ENCODE results near the gene SRSF6. TPM values are rescaled to one million over a fixed set of nuclear protein-coding genes. Genes with fewer than 3 reads are reported as not detected.

SRSF6 gene
- total RNA-seq, 1 experiment from 2014 or later = 159 TPM

DNA sequence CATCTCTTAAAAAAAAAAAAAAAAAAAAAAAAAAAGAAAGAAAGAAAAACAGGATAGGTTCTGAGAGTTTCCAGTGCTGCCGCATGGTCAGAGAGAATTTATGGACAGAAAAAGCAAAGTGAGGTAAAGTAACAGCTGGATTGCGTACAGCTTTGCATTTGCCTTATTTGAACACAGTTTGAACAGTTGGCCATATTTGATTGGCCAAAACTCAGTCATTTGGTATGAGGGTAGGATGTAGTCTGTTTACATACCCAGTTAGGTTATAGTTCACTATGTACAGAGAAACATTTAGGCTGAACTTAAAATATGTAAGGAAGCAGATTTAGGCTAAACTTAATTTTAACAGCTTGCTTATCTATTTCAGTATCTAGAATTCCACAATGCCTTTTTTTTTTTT is 32.3 kb downstream of the SRSF6 start:
- Histone ChIP-seq H3K9me3 (ENCODE audit: control insufficient read depth, insufficient read depth, low read depth, low read length) (no peaks in the 10 kb centered on the region), H3K27me3 (ENCODE audit: control insufficient read depth, insufficient read depth, low read length) (no peaks in the 10 kb centered on the region), H3K4me1 (ENCODE audit: control insufficient read depth, insufficient read depth, low read length) (no peaks in the 10 kb centered on the region), H3K36me3 (ENCODE audit: control insufficient read depth, insufficient read depth, low read length) (no peaks in the 10 kb centered on the region), H3K27ac (ENCODE audit: low read length) (no peak overlapping the region), H3K4me3 (ENCODE audit: low read depth in 2 of 2, low read length in 2 of 2) (no peak overlapping the region)
- intact Hi-C loops (cut with micrococcal nuclease; ENCODE audit: unreplicated experiment) (no loop called here), in situ Hi-C loops (cut with HindIII; ENCODE audit: low pct_unique_long_range_greater_than_20kb, low sequenced_read_pairs) (no loop called here)
- CTCF ChIA-PET = no interaction called here
- BruUV-seq (replicated peaks) = no TSS peak
- DNase-seq (ENCODE audit: low read depth, low spot score) (no peak), ATAC-seq (no peak)
- POLR2A ChIA-PET = interaction anchor here (0.6 kb wide), 2 partner anchors 85 to 183 kb away, joined by 4 to 12 read pairs; no protein-coding TSS in a partner anchor
- TF ChIP-seq POLR2AphosphoS5 (IDR thresholded peaks at IDR 0.05; ENCODE audit: low read depth, low read length) = no peak
- TF ChIP-seq, protein P1, sequence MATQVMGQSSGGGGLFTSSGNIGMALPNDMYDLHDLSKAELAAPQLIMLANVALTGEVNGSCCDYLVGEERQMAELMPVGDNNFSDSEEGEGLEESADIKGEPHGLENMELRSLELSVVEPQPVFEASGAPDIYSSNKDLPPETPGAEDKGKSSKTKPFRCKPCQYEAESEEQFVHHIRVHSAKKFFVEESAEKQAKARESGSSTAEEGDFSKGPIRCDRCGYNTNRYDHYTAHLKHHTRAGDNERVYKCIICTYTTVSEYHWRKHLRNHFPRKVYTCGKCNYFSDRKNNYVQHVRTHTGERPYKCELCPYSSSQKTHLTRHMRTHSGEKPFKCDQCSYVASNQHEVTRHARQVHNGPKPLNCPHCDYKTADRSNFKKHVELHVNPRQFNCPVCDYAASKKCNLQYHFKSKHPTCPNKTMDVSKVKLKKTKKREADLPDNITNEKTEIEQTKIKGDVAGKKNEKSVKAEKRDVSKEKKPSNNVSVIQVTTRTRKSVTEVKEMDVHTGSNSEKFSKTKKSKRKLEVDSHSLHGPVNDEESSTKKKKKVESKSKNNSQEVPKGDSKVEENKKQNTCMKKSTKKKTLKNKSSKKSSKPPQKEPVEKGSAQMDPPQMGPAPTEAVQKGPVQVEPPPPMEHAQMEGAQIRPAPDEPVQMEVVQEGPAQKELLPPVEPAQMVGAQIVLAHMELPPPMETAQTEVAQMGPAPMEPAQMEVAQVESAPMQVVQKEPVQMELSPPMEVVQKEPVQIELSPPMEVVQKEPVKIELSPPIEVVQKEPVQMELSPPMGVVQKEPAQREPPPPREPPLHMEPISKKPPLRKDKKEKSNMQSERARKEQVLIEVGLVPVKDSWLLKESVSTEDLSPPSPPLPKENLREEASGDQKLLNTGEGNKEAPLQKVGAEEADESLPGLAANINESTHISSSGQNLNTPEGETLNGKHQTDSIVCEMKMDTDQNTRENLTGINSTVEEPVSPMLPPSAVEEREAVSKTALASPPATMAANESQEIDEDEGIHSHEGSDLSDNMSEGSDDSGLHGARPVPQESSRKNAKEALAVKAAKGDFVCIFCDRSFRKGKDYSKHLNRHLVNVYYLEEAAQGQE (IDR thresholded peaks at IDR 0.05; ENCODE audit: insufficient read depth in 1 of 2, low read depth in 2 of 2, low read length in 1 of 2) = no peak
- TF ChIP-seq TCF7L2 (IDR thresholded peaks at IDR 0.05; ENCODE audit: low read depth, low read length) = no peak
- TF ChIP-seq SIN3A (IDR thresholded peaks at IDR 0.05; ENCODE audit: borderline replicate concordance, insufficient read depth, low read depth, low read length) = no peak

- no peaks in the 10 kb centered on the region for H3K4me1 ChIP-seq (ENCODE audit: control insufficient read depth, insufficient read depth, low read length)
- no peak for ATAC-seq
- H3K9me3 ChIP-seq (ENCODE audit: control insufficient read depth, insufficient read depth, low read depth, low read length) = no peaks in the 10 kb centered on the region
- in situ Hi-C loops (cut with HindIII; ENCODE audit: low pct_unique_long_range_greater_than_20kb, low sequenced_read_pairs) = no loop called here
- POLR2A ChIA-PET = interaction anchor here (0.6 kb wide), 1 partner anchor 16 kb away, joined by 3 read pairs; no protein-coding TSS in a partner anchor
- no peak overlapping the region for H3K4me3 ChIP-seq (ENCODE audit: low read depth in 2 of 2, low read length in 2 of 2)
- intact Hi-C loops (cut with micrococcal nuclease; ENCODE audit: unreplicated experiment) = no loop called here
- H3K27me3 ChIP-seq (ENCODE audit: control insufficient read depth, insufficient read depth, low read length) = no peaks in the 10 kb centered on the region
- DNase-seq (ENCODE audit: low read depth, low spot score) = no peak
- H3K27ac ChIP-seq (ENCODE audit: low read length) = no peak overlapping the region
- H3K36me3 ChIP-seq (ENCODE audit: control insufficient read depth, insufficient read depth, low read length) = no peaks in the 10 kb centered on the region
- CTCF ChIA-PET = interaction anchor here (0.7 kb wide), 1 partner anchor 43 kb away, joined by 4 read pairs; no protein-coding TSS in a partner anchor
- TF ChIP-seq CTCF (IDR thresholded peaks at IDR 0.05) (no peak), POLR2AphosphoS5 (IDR thresholded peaks at IDR 0.05; ENCODE audit: low read depth, low read length) (no peak), TCF7L2 (IDR thresholded peaks at IDR 0.05; ENCODE audit: low read depth, low read length) (no peak), SIN3A (IDR thresholded peaks at IDR 0.05; ENCODE audit: borderline replicate concordance, insufficient read depth, low read depth, low read length) (no peak)
- TF ChIP-seq, protein P1 (IDR thresholded peaks at IDR 0.05; ENCODE audit: insufficient read depth in 1 of 2, low read depth in 2 of 2, low read length in 1 of 2) = no peak
- no TSS peak for BruUV-seq (replicated peaks)
Measured at GRCh38 chr20:43492101-43492500, 34.4 kb downstream of the SRSF6 start.

Data from Panc1 (cell line).